Transverse colon (tissue), 3 donors: ENCODE measurements around the gene WDR37.

Experiments
- CTCF ChIP-seq, 5 experiments: fragments of 200-600 bp in 3 of 5; fragments of 450-650 bp in 2 of 5; sonication (generic) in 3 of 5; IDR thresholded peaks; 1 replicate in 2 of 5; 2 replicates in 3 of 5; pipeline ENCODE4 v1.5.1; 2016 to 2017; ENCODE audit warnings: antibody characterized with exemption in 5 of 5, inconsistent platforms in 3 of 5, mild to moderate bottlenecking in 2 of 5, moderate library complexity in 1 of 5
- EP300 ChIP-seq: sonication (generic); formaldehyde crosslinking; IDR thresholded peaks from one replicate; pipeline ENCODE4 v1.6.1; 2017; ENCODE audit warnings: antibody characterized with exemption, low read depth
- POLR2A ChIP-seq: fragments of 450-650 bp; IDR thresholded peaks from one replicate; pipeline ENCODE4 v1.6.1; 2016; ENCODE audit warnings: antibody characterized with exemption, mild to moderate bottlenecking, moderate library complexity

- TF ChIP-seq CTCF (IDR thresholded peaks at IDR 0.05) (no peak), EP300 (no peak), POLR2A (no peak)
These were observed 85.5 kb downstream of the WDR37 start for GRCh38 chr10:1141701-1142100.
